B cell (primary cell): ENCODE results near the gene ZNF777. TPM values are rescaled to one million over a fixed set of nuclear protein-coding genes. Genes with fewer than 3 reads are reported as not detected.
"Not testable (repeated sequence)": the region's sequence is repeated elsewhere in the genome, so short reads cannot be mapped to it uniquely, and the experiment has no call there.

Experiments
- ATAC-seq: fragments of 200-7000 bp; cut with Tn5 transposase; one replicate; pipeline ENCODE4 v1.10.0; 2021; ENCODE audit warnings: low read depth, mild to moderate bottlenecking, moderate number of reproducible peaks, moderate library complexity
- CTCF ChIA-PET: fragments of 350-600 bp; sonication (Branson Sonifier 250); formaldehyde crosslinking; loops from one replicate; lab custom pipeline; 2021; ENCODE audit warnings: antibody characterized with exemption, inconsistent platforms; lab: Charles Lee
- POLR2A ChIA-PET: fragments of 350-600 bp; sonication (Branson Sonifier 250); formaldehyde crosslinking; loops from one replicate; lab custom pipeline; 2021; ENCODE audit warnings: antibody characterized with exemption; lab: Charles Lee
- DNase-seq: peaks from one replicate; pipeline ENCODE4 v3.0.0; 2013
- H2AFZ ChIP-seq: 2 replicates; pipeline ENCODE4 v1.6.1; 2012; ENCODE audit warnings: mild to moderate bottlenecking, low read depth, low read length; ENCODE audit not compliant: insufficient read depth, poor library complexity, severe bottlenecking
- H3K27ac ChIP-seq, 2 donors: 1 replicate in 1 of 2; 2 replicates in 1 of 2; pipeline ENCODE4 v1.5.1; 2012 to 2013; ENCODE audit warnings: low read length in 2 of 2, mild to moderate bottlenecking in 2 of 2, moderate library complexity in 1 of 2
- H3K27me3 ChIP-seq, 4 experiments: fragments of 200-600 bp in 1 of 4; sonication (generic) in 1 of 4; replicated peaks in 1 of 4; 1 replicate in 2 of 4; 2 replicates in 2 of 4; pipeline versions ENCODE4 v1.6.1 to v1.7.0; 2013 to 2016; ENCODE audit warnings: low read length in 3 of 4, mild to moderate bottlenecking in 2 of 4, mixed read lengths in 1 of 4, moderate library complexity in 1 of 4; ENCODE audit not compliant: insufficient read depth in 4 of 4, control insufficient read depth in 3 of 4; ENCODE audit errors: control extremely low read depth in 1 of 4
- H3K36me3 ChIP-seq, 2 experiments: replicated peaks in 1 of 2; 1 replicate in 1 of 2; 2 replicates in 1 of 2; pipeline versions ENCODE4 v1.6.1 to v1.7.1; 2013; ENCODE audit warnings: low read length in 1 of 2; ENCODE audit not compliant: insufficient read depth in 2 of 2, control insufficient read depth in 1 of 2; ENCODE audit errors: control extremely low read depth in 1 of 2, extremely low read depth in 1 of 2
- H3K4me1 ChIP-seq, 2 donors: fragments of 200-600 bp in 1 of 2; sonication (generic) in 1 of 2; 1 replicate in 1 of 2; 2 replicates in 1 of 2; pipeline versions ENCODE4 v1.5.1 to v1.6.1; 2013 to 2017; ENCODE audit warnings: low read length in 2 of 2; ENCODE audit not compliant: control insufficient read depth in 2 of 2, insufficient read depth in 2 of 2
- H3K4me2 ChIP-seq: replicated peaks from 2 replicates; pipeline ENCODE3; 2012; ENCODE audit warnings: mild to moderate bottlenecking, low read depth, low read length; ENCODE audit not compliant: poor library complexity, severe bottlenecking
- H3K4me3 ChIP-seq, 5 experiments: fragments of 200-600 bp in 1 of 5; sonication (generic) in 1 of 5; 1 replicate in 3 of 5; 2 replicates in 2 of 5; pipeline versions ENCODE4 v1.5.1 to v1.7.0; 2011 to 2016; ENCODE audit warnings: low read length in 4 of 5, mild to moderate bottlenecking in 4 of 5, low read depth in 2 of 5, control low read depth in 1 of 5, moderate library complexity in 1 of 5; ENCODE audit not compliant: insufficient read depth in 1 of 5; ENCODE audit errors: control extremely low read depth in 1 of 5, extremely low read depth in 1 of 5
- H3K79me2 ChIP-seq: fragments of 200-600 bp; sonication (generic); one replicate; pipeline ENCODE4 v1.6.0; 2016; ENCODE audit warnings: low read length; ENCODE audit not compliant: control insufficient read depth, insufficient read depth
- H3K9ac ChIP-seq: fragments of 200-600 bp; sonication (generic); 2 replicates; pipeline ENCODE4 v1.6.1; 2017; ENCODE audit warnings: mild to moderate bottlenecking, low read length, moderate library complexity
- H3K9me3 ChIP-seq, 3 donors: one replicate each; pipeline versions ENCODE4 v1.6.1 to v1.7.1; 2013; ENCODE audit warnings: low read length in 2 of 3; ENCODE audit not compliant: control insufficient read depth in 2 of 3, insufficient read depth in 1 of 3; ENCODE audit errors: control extremely low read depth in 1 of 3
- H4K20me1 ChIP-seq: 2 replicates; pipeline ENCODE4 v1.6.0; 2012; ENCODE audit warnings: mild to moderate bottlenecking, low read length; ENCODE audit not compliant: insufficient read depth, control insufficient read depth, poor library complexity, severe bottlenecking
- H3K27ac Mint-ChIP-seq: one replicate; pipeline ENCODE4 v1.8.0; 2021; ENCODE audit warnings: mixed read lengths
- H3K27me3 Mint-ChIP-seq: one replicate; pipeline ENCODE4 v1.8.0; 2021; ENCODE audit warnings: mixed read lengths
- H3K4me1 Mint-ChIP-seq: one replicate; pipeline ENCODE4 v1.8.0; 2021; ENCODE audit warnings: mixed read lengths
- H3K4me3 Mint-ChIP-seq: one replicate; pipeline ENCODE4 v1.8.0; 2021; ENCODE audit warnings: mixed read lengths
- H3K9me3 Mint-ChIP-seq: one replicate; pipeline ENCODE4 v1.8.0; 2022; ENCODE audit warnings: mixed read lengths; ENCODE audit not compliant: insufficient read depth
- EZH2 ChIP-seq: IDR thresholded peaks from 2 replicates; pipeline ENCODE4 v1.6.1; 2012; ENCODE audit warnings: borderline replicate concordance, low read depth, mild to moderate bottlenecking, moderate library complexity, low read length; ENCODE audit not compliant: insufficient read depth, poor library complexity, severe bottlenecking
- WGBS: methylation state at CpG from one replicate; pipeline ENCODE4 v1.1.5; 2013; ENCODE audit warnings: missing lambda C conversion rate; ENCODE audit not compliant: insufficient coverage; 5-methylcytosine and 5-hydroxymethylcytosine counted together
- intact Hi-C: fragments of 100-400 bp; cut with micrococcal nuclease; formaldehyde crosslinking; loops from one replicate; pipeline ENCODE4 v1.10.0; 2022
- polyA plus RNA-seq: library from polyadenylated mRNA; depleted of rRNA; stranded (reverse); fragments of >200 nt; gene quantifications from 2 replicates; pipeline ENCODE4 v1.2.3, GENCODE V29; 2012
- total RNA-seq, 2 donors: library from RNA; stranded (reverse); fragments of 120-200 nt in 1 of 2; gene quantifications; 1 replicate in 1 of 2; 2 replicates in 1 of 2; pipeline versions ENCODE4 v1.2.3 to v1.2.4, GENCODE V29; 2013 to 2022
- TF ChIP-seq, protein P1 (sequence below): fragments of 200-600 bp; IDR thresholded peaks from one replicate; pipeline ENCODE4 v1.8.0; 2022; ENCODE audit warnings: antibody characterized with exemption, mild to moderate bottlenecking

The ZNF777 gene
- total and polyA plus RNA-seq, 2 donors (not counting 1 experiment from before 2014, with no cell fraction given): 8.3 to 16.0 TPM

DNA sequence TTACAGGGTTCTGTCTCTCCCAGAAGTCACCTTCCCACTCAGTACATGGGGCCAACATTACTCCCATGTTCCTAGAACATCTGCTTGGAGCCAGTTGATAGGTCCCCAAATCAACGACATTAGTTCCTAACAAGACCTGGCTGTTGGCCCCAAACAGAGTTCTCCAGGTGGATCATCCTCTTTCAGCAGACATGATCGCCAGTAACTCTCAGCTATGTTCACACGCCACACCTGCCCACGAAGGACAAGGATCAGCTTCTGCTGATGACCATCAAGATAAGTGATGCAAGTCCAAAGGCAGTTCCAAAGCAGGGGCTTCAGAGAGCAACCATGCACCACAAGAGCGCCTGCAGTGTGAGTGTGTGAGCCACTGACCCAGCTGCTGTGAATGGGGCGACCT is 11.0 kb downstream of the ZNF777 start:
- no peak for ATAC-seq
- Mint-ChIP-seq H3K4me3 (no peak overlapping the region), H3K9me3 (no peaks in the 10 kb centered on the region), H3K4me1 (no peaks in the 10 kb centered on the region), H3K27ac (no peak overlapping the region), H3K27me3 (no peaks in the 10 kb centered on the region)
- H3K9me3 ChIP-seq: no peaks in the 10 kb centered on the region
- H3K4me3 ChIP-seq: no peak overlapping the region
- peaks cover 0 to 67% of the 10 kb centered on the region in 2 experiments for H3K36me3 ChIP-seq
- no peak overlapping the region for H3K9ac ChIP-seq
- DNase-seq: no peak
- WGBS: 100% methylated on average over 6 of the region's 6 CpGs
- no peak overlapping the region for H3K4me2 ChIP-seq
- ChIA-PET POLR2A (no interaction called here), CTCF (no interaction called here)
- peaks cover 4% of the 10 kb centered on the region for H3K79me2 ChIP-seq
- H2AFZ ChIP-seq: no peak overlapping the region
- TF ChIP-seq, protein P1, sequence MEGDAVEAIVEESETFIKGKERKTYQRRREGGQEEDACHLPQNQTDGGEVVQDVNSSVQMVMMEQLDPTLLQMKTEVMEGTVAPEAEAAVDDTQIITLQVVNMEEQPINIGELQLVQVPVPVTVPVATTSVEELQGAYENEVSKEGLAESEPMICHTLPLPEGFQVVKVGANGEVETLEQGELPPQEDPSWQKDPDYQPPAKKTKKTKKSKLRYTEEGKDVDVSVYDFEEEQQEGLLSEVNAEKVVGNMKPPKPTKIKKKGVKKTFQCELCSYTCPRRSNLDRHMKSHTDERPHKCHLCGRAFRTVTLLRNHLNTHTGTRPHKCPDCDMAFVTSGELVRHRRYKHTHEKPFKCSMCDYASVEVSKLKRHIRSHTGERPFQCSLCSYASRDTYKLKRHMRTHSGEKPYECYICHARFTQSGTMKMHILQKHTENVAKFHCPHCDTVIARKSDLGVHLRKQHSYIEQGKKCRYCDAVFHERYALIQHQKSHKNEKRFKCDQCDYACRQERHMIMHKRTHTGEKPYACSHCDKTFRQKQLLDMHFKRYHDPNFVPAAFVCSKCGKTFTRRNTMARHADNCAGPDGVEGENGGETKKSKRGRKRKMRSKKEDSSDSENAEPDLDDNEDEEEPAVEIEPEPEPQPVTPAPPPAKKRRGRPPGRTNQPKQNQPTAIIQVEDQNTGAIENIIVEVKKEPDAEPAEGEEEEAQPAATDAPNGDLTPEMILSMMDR: no peak
- TF ChIP-seq EZH2: no peak
- H4K20me1 ChIP-seq: no peaks in the 10 kb centered on the region
- intact Hi-C loops: no loop called here
- H3K27ac ChIP-seq: no peak overlapping the region
- no peaks in the 10 kb centered on the region for H3K4me1 ChIP-seq
- H3K27me3 ChIP-seq: no peaks in the 10 kb centered on the region

DNA sequence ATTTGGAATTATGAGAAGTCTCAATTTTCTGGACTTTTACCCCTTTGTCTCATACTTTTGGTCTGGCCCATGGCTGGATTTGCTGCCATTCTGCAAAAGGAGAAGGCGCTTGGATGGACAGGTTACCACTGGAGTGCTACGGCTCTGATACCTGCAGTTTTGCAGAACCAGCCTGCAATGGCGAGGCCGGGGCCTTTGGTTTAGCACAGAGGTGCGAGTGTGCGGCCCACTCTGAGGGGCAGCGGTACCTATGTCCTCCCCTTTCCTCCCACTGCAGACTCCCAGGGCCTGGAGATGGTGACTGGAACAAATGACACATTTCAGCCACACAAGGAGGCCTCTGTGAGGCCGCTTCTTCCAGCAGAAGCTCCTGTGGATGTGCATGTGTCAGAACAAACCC is 11.9 kb downstream of the ZNF777 start:
- ChIA-PET POLR2A (no interaction called here), CTCF (no interaction called here)
- no peaks in the 10 kb centered on the region for H3K9me3 Mint-ChIP-seq
- no peak overlapping the region for H3K9ac ChIP-seq
- H3K36me3 ChIP-seq: peaks cover 0 to 59% of the 10 kb centered on the region in 2 experiments
- no peak overlapping the region for H3K27ac ChIP-seq
- no peaks in the 10 kb centered on the region for H3K27me3 Mint-ChIP-seq
- ATAC-seq (no peak), DNase-seq (no peak)
- H3K4me2 ChIP-seq: no peak overlapping the region
- no peak overlapping the region for H3K4me3 ChIP-seq
- TF ChIP-seq EZH2: no peak
- TF ChIP-seq, protein P1: no peak
- no peak overlapping the region for H2AFZ ChIP-seq
- H3K27me3 ChIP-seq: no peaks in the 10 kb centered on the region
- no peaks in the 10 kb centered on the region for H3K4me1 Mint-ChIP-seq
- no peak overlapping the region for H3K27ac Mint-ChIP-seq
- intact Hi-C loops: no loop called here
- H4K20me1 ChIP-seq: no peaks in the 10 kb centered on the region
- H3K4me3 Mint-ChIP-seq: no peak overlapping the region
- H3K9me3 ChIP-seq: no peaks in the 10 kb centered on the region
- H3K79me2 ChIP-seq: no peaks in the 10 kb centered on the region
- H3K4me1 ChIP-seq: no peaks in the 10 kb centered on the region
- 100% methylated on average over 8 of the region's 8 CpGs for whole genome bisulfite sequencing

DNA sequence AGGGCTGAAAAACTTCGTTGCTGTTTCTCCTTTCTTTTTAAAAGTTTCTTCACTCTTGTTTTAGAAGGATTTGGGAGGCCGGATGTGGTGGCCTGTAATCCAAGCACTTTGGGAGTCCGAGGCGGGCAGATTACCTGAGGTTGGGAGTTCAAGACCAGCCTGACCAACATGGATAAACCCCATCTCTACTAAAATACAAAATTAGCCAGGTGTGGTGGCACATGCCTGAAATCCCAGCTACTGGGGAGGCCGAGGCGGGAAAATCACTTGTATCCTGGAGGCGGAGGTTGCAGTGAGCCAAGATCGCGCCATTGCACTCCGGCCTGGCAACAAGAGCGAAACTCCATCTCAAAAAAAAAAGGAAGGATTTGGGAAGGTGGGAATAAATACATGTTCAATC is 14.8 kb downstream of the ZNF777 start:
- H3K27ac Mint-ChIP-seq, H3K4me1 Mint-ChIP-seq, H3K9me3 Mint-ChIP-seq, H3K9ac ChIP-seq, CTCF ChIA-PET, H3K4me3 Mint-ChIP-seq, H3K4me3 ChIP-seq, ATAC-seq, intact Hi-C loops, H3K27me3 ChIP-seq, H3K27me3 Mint-ChIP-seq, POLR2A ChIA-PET, DNase-seq, H3K27ac ChIP-seq, H3K9me3 ChIP-seq, H3K79me2 ChIP-seq, H4K20me1 ChIP-seq, H2AFZ ChIP-seq, H3K4me1 ChIP-seq, H3K4me2 ChIP-seq: not testable (repeated sequence)
- H3K36me3 ChIP-seq: peaks cover 0 to 52% of the 10 kb centered on the region in 2 experiments
- 94% methylated on average over 3 of the region's 11 CpGs for WGBS
